ENCODE measurements around the gene GFI1.
"Not testable (repeated sequence)": the region's sequence is repeated elsewhere in the genome, so short reads cannot be mapped to it uniquely, and the experiment has no call there.

The GFI1 gene

DNA sequence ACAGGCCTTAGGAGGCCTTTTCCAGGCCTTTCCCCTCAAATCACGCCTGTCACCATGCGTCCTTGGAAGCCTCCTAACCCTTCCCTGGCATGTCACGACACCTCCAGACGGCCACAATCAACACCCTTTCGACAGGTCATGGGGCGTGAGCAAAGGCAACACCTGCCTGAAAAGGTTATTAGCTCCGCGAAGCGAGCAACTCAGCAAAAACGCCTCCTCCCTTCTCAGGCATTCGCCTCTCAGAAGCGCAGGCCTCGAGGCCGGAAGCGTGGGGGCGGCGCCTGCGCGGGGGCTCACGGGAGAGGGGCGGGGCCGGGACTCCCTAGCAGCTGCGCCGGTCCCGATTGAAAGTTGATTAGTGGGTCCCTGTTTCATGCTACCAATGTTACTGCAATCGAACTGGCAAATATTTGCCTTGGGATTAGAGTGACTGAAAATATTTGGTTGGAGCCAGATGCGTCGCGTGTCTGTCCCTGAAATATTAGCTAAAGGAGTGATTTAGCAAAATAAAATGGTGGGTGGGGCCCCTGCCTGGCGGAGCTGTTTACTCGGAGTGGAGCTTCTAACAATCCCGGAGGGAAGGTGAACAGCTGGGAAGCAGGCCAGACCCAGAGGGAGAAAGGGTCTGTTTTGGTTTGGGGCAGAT, 44.9 kb downstream of the GFI1 start:
- in situ Hi-C loops (cut with HindIII; ENCODE audit: low sequenced_read_pairs): no loop called here

DNA sequence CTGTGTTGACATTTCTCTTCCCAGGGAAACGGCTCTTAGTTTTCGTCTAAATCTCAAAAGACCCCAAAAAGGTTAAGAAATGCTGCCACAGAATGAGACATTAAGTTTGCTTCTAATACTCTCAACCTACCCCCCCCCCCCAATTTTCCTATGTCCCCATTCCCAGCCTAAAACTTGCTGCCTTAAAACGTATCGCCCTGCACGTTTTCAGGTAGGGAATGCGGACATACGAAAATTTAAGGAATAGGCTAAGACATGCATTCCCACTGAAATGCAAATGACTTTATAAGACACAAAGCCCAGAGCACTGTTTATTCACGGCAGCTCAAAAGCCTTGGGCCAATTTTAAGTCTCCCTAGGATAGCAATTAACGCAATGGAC, 45.4 kb downstream of the GFI1 start:
- TF ChIP-seq, protein P1, sequence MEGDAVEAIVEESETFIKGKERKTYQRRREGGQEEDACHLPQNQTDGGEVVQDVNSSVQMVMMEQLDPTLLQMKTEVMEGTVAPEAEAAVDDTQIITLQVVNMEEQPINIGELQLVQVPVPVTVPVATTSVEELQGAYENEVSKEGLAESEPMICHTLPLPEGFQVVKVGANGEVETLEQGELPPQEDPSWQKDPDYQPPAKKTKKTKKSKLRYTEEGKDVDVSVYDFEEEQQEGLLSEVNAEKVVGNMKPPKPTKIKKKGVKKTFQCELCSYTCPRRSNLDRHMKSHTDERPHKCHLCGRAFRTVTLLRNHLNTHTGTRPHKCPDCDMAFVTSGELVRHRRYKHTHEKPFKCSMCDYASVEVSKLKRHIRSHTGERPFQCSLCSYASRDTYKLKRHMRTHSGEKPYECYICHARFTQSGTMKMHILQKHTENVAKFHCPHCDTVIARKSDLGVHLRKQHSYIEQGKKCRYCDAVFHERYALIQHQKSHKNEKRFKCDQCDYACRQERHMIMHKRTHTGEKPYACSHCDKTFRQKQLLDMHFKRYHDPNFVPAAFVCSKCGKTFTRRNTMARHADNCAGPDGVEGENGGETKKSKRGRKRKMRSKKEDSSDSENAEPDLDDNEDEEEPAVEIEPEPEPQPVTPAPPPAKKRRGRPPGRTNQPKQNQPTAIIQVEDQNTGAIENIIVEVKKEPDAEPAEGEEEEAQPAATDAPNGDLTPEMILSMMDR (IDR thresholded peaks at IDR 0.05; ENCODE audit: low read depth, low read length, missing control alignments): no peak
- DNase-seq (ENCODE audit: low read depth): no peak
- in situ Hi-C loops (cut with HindIII; ENCODE audit: low sequenced_read_pairs): no loop called here
- H3K4me3 ChIP-seq (ENCODE audit: low read depth, low read length): no peak overlapping the region

More for the DNA sequence above, 44.9 kb downstream of the GFI1 start:
- no peak overlapping the region for H3K4me3 ChIP-seq (ENCODE audit: low read depth, low read length)
- DNase-seq (ENCODE audit: low read depth): no peak
- TF ChIP-seq, protein P1 (IDR thresholded peaks at IDR 0.05; ENCODE audit: low read depth, low read length, missing control alignments): no peak

DNA sequence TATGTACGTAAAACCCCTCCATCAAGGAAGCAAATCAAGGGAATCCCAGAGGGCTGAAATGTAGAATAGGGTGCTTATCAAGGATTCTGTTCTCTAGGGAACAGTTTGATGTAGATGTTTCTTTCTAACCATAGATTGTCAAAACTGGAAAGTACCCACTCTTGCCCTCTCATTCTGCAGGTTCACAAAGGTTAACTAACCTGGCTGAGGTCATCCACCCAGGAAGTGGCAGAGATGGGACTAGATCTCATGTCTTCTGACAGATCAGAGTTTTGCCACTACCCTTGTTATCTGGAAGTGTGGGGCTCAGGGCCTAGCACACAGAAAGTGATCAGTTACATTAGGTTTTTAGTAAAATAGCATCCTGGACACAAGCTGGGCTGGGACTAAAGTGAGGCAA, 47.4 kb downstream of the GFI1 start:
- H3K4me3 ChIP-seq (ENCODE audit: low read depth, low read length): no peak overlapping the region
- no peak for DNase-seq (ENCODE audit: low read depth)
- in situ Hi-C loops (cut with HindIII; ENCODE audit: low sequenced_read_pairs): no loop called here
- TF ChIP-seq, protein P1 (IDR thresholded peaks at IDR 0.05; ENCODE audit: low read depth, low read length, missing control alignments): no peak

DNA sequence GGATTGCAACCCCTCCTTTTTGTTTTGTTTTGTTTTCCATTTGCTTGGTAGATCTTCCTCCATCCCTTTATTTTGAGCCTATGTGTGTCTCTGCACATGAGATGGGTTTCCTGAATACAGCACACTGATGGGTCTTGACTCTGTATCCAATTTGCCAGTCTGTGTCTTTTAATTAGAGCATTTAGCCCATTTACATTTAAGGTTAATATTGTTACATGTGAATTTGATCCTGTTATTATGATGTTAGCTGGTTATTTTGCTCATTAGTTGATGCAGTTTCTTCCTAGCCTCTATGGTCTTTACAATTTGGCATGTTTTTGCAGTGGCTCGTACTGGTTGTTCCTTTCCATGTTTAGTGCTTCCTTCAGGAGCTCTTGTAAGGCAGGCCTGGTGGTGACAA, 52.2 kb downstream of the GFI1 start:
- in situ Hi-C loops (cut with HindIII; ENCODE audit: low sequenced_read_pairs); DNase-seq (ENCODE audit: low read depth); H3K4me3 ChIP-seq (ENCODE audit: low read depth, low read length): not testable (repeated sequence)

DNA sequence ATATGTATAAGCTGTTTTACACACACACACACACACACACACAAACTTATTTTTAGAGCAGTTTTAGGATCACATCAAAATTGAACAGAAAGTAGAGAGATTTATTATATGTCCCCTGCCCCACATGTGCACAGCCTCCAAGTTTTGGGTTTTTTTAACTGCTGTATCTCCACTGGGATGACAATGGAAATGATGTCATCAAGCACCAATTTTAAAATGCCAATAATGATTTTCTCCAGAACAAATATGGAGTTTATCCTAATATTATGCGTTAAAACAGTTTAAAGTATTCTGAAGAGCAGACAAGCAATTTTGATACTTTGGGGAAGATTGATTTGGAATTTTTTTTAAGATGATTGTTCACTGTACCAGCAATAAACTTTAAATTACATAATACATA, 56.7 kb downstream of the GFI1 start:
- in situ Hi-C loops (cut with HindIII; ENCODE audit: low sequenced_read_pairs): no loop called here
- H3K4me3 ChIP-seq (ENCODE audit: low read depth, low read length): no peak overlapping the region
- DNase-seq (ENCODE audit: low read depth): no peak
- TF ChIP-seq, protein P1 (IDR thresholded peaks at IDR 0.05; ENCODE audit: low read depth, low read length, missing control alignments): no peak

DNA sequence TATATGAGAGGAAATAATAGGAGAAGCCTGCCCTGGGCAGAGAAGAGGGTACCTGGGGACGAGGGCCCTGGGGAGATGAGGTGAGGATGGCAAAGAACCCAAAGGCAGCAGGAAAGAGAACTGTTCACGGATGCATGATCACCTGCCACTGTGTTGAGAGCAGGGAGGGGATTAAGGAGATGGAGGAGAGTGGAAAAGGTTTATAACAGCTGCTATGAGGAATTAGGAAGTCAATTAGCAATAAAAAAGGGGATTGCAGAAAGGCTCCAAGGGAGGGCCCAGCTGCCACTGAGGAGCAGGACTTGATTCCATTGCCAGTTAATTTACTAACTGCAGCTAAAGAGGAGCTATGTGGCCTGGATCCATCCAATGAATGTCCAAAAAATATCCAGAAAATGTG, 61.1 kb downstream of the GFI1 start:
- in situ Hi-C loops (cut with HindIII; ENCODE audit: low sequenced_read_pairs): no loop called here
- DNase-seq (ENCODE audit: low read depth): no peak
- no peak overlapping the region for H3K4me3 ChIP-seq (ENCODE audit: low read depth, low read length)
- TF ChIP-seq, protein P1 (IDR thresholded peaks at IDR 0.05; ENCODE audit: low read depth, low read length, missing control alignments): no peak

Measured in astrocyte of the cerebellum (primary cell).